ENCODE measurements around the gene CFLAR.
"Not testable (repeated sequence)": the region's sequence is repeated elsewhere in the genome, so short reads cannot be mapped to it uniquely, and the experiment has no call there.

CFLAR gene

GRCh38 chr2:201116115-201116958, at the start of gene CFLAR:
CFLAR (plus strand) TSS chr2:201116164; CDS start chr2:201129866, 13,702 bp downstream.
- DNase-seq (ENCODE audit: low spot score) = peak; percentile 76

DNA sequence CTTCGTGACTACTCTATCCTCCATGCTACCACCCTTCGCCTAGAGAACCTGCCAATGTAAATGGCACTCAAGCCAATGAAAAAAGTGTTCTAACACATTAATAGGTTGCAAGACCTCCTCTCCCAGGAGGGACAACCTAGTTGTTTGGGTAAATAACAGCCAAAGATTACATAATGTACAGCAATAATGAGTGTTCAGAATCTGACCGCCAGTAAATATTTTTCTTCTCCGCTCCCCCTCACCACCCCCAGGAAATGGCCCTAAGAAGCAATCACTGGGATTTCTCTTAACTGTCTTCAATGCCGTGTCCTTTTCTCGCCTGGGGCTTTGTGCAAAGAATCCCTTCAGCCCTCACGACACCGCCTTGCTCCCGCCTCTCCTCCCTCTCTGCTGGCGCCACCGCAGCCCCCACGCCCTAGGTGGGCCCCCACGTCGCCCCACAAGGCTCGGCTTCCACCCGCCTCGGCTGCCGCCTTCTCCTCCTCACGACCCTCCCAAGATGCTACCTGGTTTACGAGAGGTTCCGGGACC, 45.0 kb upstream of the CFLAR start:
- peak; percentile 27 for DNase-seq (ENCODE audit: low spot score)

GRCh38 chr2:201071479-201072200, 44.3 kb upstream of the CFLAR start, which contains the start of the genes HYCC2 and NDUFB3:
HYCC2 (minus strand) TSS chr2:201071671; CDS start chr2:201024009, 47,662 bp downstream.
NDUFB3 (plus strand) TSS chr2:201072001; CDS start chr2:201078883, 6,882 bp downstream.
- peak; percentile 95 for DNase-seq (ENCODE audit: low spot score)

DNA sequence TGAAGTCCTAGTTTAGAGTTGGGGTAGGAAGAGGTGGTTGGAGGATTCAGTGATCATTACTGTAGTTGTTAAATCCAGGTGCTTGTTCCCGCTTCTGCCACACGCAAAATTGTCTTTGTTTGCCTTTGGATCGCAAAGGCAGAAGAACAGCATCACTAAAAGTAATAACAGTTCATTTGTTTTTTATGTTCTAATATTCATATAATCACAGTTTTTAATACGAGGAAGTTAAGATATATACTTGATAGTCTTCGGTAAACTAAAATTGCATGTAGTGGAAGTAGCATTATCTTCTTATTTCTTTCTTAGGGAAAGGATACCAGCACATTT, 43.8 kb upstream of the CFLAR start:
- no peak for DNase-seq (ENCODE audit: low spot score)

- no peak for DNase-seq (ENCODE audit: low spot score)
Measured at GRCh38 chr2:201073071-201073470, 42.9 kb upstream of the CFLAR start.

- DNase-seq (ENCODE audit: low spot score) = no peak
Measured at GRCh38 chr2:201074996-201075395, 41.0 kb upstream of the CFLAR start.

GRCh38 chr2:201084863-201085262, 31.1 kb upstream of the CFLAR start:
- no peak for DNase-seq (ENCODE audit: low spot score)

GRCh38 chr2:201090574-201090973, 25.4 kb upstream of the CFLAR start:
- DNase-seq (ENCODE audit: low spot score) = no peak

GRCh38 chr2:201093573-201093972, 22.4 kb upstream of the CFLAR start:
- DNase-seq (ENCODE audit: low spot score) = no peak

GRCh38 chr2:201100497-201100896, 15.5 kb upstream of the CFLAR start:
- no peak for DNase-seq (ENCODE audit: low spot score)

DNA sequence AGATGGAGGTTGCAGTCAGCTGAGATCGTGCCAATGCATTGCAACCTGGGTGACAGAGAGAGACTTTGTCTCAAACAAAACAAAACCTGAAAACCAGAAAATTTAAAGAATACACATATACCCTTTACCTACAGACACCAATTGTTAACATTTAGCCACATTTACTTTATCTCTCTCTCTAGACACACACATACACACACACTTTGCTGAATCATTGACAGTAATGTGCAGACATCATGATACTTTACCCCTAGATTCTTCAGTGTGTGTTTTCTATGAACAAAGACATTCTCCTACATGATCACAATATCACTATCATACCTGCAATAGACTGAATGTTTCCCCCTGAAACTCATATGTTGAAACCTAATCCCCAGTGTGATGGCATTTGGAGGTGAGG, 10.2 kb upstream of the CFLAR start:
- no peak for DNase-seq (ENCODE audit: low spot score)

GRCh38 chr2:201107624-201108023, 8.3 kb upstream of the CFLAR start:
- DNase-seq (ENCODE audit: low spot score) = no peak

DNA sequence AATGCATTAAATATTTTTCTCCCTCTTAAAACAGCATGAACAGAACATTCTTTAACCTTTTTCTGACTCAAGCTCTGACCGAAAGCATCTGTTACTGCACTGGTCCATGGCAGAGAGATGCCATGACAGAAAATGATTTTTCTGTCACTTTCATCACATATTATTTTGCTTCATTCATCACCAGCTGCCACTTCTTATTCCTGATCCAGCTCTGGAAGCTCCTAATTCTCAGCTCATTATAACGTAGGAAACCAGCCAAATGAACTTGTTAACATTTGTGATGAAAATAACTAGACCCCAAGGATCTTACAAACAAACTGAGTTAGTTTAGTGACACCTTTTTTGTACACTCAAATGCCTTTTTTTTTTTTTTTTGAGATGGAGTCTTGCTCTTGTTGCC, 7.6 kb upstream of the CFLAR start:
- DNase-seq (ENCODE audit: low spot score) = no peak

DNA sequence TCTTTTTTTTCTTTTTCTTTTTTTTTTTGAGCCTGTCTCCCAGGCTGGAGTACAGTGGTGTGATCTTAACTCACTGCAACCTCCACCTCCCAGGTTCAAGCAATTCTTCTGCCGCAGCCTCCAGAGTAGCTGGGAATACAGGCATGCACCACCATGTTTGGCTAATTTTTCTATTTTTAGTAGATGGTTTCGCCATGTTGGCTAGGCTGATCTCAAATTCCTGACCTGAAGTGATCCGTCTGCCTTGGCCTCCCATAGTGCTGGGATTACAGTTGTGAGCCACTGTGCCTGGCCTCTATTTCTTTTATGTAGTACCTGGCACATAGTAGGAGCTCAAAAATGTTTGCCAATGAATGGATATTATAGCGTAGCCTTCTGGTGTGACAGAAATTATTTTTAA, 6.8 kb upstream of the CFLAR start:
- DNase-seq (ENCODE audit: low spot score) = no peak

GRCh38 chr2:201110615-201111014, 5.3 kb upstream of the CFLAR start:
- DNase-seq (ENCODE audit: low spot score) = no peak

GRCh38 chr2:201111096-201111495, 4.9 kb upstream of the CFLAR start:
- DNase-seq (ENCODE audit: low spot score) = no peak

GRCh38 chr2:201114350-201114749, 1.6 kb upstream of the CFLAR start:
- no peak for DNase-seq (ENCODE audit: low spot score)

- DNase-seq (ENCODE audit: low spot score) = no peak
Measured at GRCh38 chr2:201114846-201115245, 1.1 kb upstream of the CFLAR start.

DNA sequence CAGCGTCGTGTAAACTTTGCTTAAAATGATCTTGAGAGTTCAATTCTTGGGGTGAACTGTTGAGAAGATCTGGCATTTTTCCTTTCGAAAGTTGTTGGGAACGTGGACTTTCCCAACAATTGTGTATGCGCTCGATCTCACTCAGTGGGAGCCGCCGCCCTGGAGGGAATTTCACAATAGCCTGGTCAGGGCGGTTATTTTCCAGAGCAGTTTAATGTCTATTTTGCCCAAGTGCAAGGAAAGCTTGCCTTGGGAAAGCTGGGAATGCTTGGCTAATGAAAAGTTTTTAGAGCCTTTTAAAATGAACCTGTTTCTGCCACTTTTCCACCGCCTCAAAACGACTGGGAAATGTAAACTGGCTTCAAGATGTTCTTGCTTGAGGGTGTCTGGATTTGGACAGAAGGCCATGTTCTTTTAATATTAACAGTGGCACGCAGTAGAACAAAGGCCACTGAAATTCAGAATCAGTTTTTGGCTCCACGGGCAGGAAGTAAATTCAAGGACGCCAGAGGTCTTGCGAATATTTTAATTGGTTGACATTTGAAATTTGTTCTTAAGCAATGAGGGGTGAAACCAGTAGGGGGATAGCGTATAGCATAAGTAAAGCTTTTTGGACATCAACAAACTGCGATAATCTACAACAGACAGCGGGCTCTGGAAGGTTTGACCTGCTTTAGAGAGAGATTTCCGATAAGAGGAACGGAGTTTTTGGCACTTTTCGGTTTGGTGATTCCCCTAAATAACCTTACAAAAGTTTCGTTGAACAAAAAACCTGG, 1.2 kb downstream of the CFLAR start:
- peak; percentile 68 for DNase-seq (ENCODE audit: low spot score)

- DNase-seq (ENCODE audit: low spot score) = not testable (repeated sequence)
Measured at GRCh38 chr2:201117735-201118094, 1.8 kb downstream of the CFLAR start.

GRCh38 chr2:201118121-201118960, 2.4 kb downstream of the CFLAR start:
- DNase-seq (ENCODE audit: low spot score) = peak; percentile 86
